ENCODE measurements around the gene HSPB1.
"Not testable (repeated sequence)": the region's sequence is repeated elsewhere in the genome, so short reads cannot be mapped to it uniquely, and the experiment has no call there.

Gene HSPB1

DNA sequence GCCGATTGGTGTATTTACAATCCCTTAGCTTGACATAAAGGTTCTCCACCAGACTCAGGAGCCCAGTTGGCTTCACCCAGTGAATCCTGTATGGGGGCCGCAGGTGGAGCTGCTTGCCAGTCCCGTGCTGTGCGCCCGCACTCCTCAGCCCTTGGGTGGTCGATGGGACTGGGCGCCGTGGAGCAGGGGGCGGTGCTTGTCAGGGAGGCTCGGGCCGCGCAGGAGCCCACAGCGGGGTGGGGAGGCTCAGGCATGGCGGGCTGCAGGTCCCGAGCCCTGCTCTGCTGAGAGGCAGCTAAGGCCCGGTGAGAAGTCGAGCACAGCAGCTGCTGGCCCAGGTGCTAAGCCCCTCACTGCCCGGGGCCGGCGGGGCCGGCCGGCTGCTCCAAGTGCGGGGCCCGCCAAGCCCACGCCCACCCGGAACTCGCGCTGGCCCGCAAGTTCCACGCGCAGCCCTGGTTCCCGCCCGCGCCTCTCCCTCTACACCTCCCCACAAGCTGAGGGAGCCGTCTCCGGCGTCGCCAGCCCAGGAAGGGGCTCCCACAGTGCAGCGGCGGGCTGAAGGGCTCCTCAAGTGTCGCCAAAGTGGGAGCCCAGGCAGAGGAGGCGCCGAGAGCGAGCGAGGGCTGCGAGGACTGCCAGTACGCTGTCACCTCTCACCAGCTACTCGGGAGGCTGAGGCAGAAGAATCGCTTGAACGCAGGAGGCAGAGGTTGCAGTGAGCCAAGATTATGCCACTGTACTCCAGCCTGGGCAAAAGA is 7.0 kb downstream of the HSPB1 start:
- not testable (repeated sequence) for DNase-seq (ENCODE audit: low read depth)

DNA sequence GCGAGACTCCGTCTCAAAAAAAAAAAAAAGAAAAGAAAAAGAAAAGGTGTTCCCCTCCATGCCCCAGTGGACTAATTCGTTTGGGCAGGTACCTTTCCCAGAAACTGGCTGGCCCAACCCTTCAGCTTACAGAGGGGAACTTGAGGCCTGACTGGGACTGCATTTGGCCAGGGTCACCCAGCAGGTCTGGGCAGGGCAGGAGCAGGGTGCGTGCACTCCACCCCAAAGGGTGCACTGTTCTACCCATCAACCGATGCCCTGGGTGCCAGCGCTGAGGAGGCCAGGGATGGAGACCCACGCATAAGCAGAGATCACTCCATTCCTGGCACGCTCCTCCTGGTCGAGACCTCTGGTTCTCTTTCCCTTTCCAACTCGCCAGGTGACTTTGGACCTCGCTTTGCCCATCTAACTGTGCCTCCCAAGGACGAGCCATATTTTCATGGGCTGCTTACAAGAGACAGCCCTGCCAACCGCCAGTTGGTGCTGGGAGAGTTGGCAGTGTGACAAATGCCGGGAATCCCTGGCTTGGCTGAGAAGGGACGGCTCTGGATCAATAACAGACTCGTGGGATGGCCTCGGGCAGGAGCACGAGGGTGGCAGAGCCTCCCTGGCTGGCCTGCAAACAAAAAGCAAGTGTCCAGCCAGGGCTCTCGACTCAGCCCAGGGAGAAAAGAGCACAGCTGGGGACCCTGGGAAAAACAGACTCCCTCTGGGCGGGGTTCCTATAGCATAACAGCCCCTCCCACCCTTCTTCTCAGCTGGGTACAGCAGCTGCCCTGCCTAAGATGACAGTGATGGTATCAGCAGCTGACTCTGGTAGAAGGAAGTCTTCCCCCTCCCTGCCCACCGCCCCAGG is 7.9 kb downstream of the HSPB1 start:
- no peak for DNase-seq (ENCODE audit: low read depth)

DNA sequence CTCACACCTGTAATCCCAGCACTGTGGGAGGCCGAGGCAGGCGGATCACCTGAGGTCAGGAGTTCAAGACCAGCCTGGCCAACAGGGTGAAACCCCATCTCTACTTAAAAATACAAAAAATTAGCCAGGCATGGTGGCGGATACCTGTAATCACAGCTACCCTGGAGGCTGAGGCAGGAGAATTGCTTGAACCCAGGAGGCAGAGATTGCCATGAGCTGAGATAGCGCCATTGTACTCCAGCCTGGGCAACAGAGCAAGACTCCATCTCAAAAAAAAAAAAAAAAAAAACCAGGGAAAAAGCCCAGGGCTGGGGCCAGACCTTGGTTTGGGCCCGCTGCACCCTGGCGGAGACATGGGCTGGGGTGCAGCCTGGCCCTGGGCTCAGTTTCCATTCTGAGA is 9.4 kb downstream of the HSPB1 start:
- DNase-seq (ENCODE audit: low read depth): not testable (repeated sequence)

DNA sequence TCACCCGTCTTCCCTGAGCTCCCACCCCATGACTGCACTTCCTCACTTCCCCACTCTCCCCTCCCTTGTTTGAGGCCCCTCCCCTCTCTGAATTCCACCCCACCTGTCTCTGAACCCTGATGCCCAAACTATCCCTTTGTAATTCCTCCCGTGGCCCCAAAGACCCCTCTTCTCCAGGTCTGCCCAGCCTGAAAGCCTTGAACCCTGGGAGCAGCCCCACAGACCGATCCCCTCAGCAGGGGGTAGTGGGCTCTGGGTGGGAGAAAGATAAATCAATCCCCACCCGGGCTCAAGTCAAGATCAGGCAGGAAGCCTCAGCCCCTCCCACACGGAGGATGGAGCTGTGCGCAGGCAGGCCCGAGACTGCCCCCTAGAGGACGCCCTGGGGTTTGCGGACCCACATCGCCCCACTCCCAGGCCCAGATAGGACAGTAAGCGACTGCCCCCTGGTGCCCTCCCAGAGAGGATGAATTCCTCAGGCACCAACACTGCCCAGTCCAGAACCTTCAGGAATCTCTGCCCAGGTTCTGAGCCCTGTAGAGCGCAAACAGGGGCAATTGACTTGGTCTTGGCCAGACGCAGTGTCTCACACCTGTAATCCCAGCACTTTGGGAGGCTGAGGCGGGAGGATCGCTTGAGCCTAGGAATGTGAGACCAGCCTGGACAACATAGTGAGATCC is 11.7 kb downstream of the HSPB1 start:
- DNase-seq (ENCODE audit: low read depth): peak; percentile 90

DNA sequence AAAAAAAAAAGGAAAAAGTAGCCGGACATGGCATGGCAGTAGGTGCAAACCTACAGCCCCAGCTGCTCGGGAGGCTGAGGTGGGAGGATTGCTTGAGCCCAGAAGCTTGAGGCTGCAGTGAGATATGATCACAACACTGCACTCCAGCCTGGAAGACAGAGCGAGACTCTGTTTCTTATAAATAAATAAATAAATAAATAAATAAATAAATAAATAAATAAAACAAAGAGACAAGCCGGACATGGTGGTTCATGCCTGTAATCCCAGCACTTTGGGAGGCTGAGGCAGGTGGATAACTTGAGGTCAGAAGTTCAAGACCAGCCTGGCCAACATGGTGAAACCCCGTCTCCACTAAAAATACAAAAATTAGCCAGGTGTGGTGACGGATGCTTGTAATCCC is 12.3 kb downstream of the HSPB1 start:
- not testable (repeated sequence) for DNase-seq (ENCODE audit: low read depth)

DNA sequence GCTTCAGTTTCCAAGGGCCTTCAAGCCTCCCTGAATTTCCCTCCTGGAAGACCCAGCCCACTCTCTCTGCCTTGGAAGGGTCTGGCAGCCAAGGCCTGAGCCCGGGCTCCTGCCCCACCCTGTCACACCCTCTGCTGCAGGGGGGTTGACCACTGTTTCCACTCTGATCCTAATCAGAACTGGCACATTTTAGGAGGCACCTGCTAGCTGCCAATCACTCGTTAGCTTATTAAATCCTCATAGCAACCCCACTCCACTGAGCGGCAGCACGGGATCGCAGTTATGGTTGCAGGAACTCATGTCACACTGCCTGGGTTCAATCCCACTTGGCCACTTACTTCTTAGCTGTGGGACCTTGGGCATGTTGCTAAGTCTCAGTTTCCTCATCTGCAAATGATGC is 12.9 kb downstream of the HSPB1 start:
- DNase-seq (ENCODE audit: low read depth): no peak

DNA sequence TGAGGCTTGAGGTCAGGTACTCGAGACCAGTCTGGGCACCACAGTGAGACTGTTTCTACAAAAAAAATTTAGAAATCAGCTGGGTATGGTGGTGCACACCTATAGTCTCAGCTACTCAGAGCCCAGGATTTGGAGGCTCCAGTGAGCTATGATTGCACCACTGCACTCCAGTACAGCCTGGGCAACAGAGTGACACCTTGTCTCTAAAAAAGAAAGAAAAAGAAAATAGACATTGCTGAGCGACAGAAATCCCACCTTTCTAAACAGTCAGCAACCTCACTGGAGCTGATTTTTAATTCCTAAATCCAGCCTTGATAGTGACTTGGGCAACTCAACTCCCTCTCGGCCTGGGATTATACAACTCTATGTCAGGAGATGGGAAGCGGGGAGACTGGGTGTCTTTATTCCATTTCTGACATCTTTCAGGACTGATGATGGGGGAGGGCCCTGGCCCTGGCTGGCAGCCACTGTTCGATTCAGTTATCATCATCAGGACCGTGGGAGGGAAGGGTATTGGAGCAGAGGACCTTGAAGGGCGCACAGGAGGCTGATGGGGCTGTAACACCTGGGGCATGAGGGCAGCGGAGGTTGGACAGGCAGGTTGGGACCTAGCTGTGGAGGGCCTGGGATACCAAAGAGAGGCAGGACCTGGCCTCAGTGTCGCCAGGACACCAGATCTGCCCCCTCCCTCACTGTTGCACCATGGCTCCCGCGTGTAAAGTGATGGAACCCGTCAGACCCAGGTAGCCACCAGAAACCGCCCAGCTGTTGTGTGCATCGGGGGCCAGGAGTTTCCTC is 14.7 kb downstream of the HSPB1 start:
- no peak for DNase-seq (ENCODE audit: low read depth)

DNA sequence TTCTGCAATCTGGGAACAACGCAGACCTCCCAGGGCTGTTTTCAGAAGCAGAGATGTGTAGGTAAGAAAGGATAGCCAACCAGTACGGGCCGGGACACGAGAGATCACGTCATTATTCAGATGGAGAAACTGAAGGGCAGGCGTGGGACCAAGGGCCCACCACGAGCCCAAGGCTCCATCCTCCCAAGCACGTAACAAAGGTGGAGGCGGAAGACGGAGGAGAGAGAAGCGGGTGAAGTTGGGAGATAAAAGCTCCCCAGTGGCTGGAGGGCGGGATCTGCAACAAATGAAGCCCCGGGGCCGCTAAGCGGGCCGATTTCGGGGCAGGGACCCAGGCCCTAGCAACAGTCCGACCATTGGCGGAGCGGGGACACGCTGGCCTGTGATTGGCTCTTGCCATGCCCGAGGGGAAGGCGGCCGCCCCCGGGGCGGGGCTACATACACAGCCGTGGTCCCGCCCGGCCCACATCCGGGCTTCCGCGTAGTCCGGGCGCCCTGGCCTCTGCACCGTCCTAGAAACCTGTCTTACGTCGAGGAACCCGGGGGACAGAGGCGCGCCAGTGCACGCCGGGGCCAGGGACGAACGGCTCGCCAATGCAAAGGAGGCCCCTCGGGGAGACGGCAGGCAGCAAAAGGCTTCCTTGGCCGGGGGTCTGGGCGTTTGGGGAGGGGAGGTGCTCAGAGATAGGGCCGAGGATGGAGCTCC is 15.5 kb downstream of the HSPB1 start:
- DNase-seq (ENCODE audit: low read depth): peak; percentile 96

DNA sequence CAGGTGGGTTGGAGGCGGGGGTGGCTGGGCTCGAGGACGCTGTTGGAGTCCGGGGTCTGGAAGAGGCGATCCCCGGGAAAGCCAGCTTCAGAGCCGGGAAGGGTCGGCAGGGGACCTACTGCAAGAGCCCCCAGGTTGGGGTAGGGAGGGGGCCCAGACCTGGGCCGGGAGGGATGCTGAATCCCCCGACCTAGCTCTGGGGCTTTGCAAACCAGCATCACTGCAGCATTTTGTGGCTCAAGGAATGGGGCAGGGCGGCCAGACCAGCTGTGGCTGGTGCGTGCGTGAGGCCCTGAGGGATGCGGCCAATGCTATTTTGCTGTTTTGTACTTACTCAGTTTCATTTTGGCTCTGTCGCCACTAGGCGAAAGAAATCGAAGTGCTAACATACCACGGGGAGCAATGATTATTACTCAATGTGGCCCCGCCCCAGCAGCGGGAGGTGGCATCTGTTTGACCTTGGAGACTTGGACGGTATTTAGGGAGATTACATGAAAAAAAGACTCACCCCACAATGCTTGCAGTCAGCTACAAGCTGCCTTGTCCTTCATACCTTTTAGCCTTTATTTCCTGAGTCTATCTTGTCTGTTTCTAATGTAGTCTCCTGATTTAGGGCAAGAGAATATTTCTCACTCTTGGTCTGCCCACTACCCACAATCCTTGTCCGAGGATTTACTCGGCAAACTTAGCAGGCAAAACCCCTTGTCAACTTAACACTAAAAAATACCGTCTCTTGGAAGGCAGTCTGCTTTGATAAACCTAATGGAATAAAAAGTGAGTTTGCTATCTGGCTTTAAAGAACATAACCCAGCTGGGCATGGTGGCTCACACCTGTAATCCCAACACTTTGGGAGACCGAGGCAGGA is 16.2 kb downstream of the HSPB1 start:
- peak; percentile 89 for DNase-seq (ENCODE audit: low read depth)

DNA sequence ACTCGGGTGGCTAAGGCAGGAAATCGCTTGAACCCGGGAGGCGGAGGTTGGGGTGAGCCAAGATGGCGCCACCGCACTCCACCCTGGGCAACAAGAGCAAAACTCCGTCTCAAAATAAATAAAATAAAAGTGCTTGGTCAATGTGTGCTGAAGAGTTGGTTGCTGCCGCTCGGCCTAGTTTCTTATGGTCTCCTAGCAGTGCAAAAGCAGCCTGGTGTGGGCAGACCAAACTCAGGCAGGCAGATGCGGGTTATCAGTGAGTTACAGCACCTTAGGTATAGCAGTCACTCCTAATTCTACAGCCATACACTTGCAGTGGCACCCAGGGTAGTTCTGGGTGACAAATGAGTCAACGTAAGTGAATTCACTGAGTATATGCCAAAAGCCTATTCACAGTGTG is 22.6 kb downstream of the HSPB1 start:
- DNase-seq (ENCODE audit: low read depth): no peak

DNA sequence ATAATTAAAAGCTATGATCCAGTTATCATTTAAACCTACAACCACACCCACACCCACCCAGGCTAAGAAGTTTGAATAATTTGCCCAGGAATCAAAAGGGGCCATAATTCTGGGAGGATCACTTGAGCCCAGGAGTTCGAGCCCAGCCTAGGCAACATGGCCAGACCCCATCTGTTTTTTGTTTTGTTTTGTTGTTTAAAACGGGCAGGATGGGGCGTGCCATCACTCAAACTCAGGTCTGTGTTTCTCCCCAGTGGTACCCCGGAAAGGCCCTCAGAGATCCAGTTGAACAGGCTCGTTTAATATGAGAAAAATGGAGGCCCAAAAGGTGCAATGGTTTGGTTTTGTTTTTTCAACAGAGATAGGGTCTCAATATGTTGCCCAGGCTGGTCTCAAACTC is 23.3 kb downstream of the HSPB1 start:
- DNase-seq (ENCODE audit: low read depth): no peak

DNA sequence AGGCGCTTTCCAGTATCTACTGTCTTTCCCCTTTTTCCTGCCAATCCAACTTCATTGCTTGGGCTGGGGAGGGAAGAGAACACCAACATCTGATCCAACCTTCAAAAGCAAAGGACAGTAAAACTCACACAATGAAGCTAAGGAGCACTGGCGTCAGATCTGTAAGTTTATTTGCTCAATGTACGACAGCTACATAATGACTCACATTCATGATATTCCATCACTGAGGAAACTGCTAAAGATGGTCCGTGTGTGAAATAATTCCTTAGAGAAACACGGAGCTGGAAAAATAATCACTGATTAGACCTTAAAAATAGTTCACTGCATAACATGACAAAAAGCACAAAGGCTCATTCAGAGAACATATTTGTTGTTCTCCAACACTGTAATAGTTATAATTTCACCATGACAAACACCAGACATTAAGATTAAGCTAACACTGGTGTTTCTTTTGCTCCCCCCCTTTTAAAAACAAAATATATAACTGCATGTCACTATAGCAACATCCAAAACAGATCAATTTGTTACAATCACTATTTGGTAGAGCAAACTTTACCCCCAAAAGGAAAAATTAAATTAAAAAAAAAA is 24.3 kb downstream of the HSPB1 start:
- DNase-seq (ENCODE audit: low read depth): peak; percentile 54

DNA sequence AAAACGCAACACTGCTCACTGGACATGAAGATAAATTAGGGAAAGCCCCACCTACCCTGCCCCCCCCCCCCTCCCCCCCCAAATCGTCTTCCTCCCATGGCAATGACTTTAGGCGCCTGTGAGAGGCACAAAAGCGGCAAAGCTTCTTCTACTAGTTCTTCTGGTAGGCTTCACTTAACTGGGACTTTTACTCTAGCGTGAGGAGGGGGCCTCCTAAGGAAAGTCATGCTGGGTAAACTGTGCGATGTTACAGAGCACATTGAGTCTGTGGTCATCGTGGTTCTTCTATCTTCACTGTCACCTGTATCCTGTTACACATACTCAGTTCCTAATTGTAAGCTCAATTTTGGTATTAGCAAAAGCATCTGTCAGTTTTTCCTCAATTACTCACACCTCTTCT is 25.1 kb downstream of the HSPB1 start:
- no peak for DNase-seq (ENCODE audit: low read depth)

DNA sequence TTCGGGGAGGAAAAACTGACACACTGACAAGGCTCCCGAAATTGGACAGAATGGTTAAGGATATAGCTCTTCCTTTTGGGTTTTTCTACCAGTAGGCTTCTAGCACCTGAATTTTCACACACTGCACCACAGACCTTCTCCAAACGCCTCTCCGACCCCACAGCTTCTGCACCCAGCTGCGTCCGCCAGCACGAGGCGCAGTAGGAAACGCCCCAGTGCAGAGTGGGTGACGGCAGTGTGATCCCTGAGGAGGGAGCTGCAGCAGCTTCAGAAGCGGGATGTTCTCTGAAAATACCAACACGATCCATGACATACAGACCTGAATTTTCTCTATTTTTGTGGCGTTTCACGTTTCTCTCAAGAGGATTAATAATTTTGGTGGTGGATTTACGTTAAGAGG is 25.9 kb downstream of the HSPB1 start:
- DNase-seq (ENCODE audit: low read depth): no peak

DNA sequence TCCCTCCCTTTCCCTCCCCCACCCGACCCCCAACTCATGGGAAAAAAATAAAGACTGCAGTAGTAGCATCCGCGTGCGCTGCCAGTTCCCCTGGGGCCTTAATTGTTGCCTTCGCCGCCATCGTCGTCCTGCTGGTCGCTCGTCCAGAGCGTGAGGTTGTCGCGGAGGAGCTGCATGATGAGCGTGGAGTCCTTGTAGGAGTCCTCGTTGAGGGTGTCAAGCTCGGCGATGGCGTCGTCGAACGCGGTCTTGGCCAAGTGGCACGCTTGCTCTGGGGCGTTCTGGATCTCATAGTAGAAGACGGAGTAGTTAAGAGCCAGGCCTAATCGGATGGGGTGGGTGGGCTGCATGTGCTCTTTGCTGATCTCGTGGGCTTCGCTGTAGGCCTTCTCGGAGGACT is 27.0 kb downstream of the HSPB1 start:
- DNase-seq (ENCODE audit: low read depth): no peak

DNA sequence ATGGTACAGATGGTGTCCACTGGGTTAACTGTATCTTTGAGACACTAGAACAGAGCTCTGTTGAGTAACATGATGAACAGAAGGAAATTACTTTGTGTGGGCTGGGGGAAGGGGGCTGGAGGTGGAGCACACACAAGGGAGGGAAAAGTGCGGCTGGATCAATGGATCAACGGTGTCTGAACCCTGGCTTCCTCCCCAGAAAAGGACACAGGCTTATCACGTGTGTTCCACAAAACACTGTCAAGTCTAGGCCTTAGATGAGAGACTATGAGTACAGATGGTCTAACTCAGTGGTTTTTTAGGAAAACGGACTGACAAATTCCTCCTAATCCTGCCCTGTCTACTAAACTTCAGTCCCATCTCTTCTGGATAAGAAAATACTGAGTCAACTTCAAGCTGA is 27.8 kb downstream of the HSPB1 start:
- DNase-seq (ENCODE audit: low read depth): no peak

DNA sequence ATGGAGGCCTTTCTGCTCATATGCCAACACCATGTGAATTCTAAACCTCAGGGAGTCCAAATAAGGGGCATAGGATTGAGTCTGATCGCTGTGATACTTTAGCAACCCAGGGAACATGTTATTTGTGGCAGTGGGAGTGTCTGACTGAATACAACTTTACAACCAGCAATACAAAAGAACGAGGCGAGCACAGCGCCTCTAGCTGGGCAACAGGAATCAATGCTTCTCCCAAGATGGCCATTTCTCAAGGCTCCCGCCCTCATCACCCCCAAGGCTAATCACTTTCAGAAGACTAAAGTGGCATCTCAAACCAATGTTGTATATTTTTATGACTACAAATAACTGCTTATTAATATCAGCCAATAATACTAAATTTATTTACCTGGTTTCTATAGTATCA is 28.2 kb downstream of the HSPB1 start:
- no peak for DNase-seq (ENCODE audit: low read depth)

DNA sequence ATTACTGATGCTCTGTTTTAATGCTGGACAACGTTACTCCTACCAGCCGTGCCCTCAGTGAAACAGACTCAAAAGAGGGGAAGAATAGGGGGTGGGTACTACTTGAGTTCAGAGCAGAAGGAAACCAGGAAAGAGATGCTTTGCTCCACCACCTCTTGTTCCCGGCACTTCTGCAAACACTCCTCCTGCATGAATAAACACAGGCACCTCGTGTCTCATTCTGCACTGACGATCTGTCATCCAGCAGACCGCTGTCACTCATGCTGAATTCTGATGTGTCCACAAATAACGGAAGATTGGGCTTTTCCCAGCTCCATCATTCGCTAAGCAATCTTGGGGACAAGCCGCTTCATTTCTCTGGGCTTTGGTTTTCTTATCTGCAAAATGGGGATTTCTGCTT is 29.6 kb downstream of the HSPB1 start:
- DNase-seq (ENCODE audit: low read depth): no peak

DNA sequence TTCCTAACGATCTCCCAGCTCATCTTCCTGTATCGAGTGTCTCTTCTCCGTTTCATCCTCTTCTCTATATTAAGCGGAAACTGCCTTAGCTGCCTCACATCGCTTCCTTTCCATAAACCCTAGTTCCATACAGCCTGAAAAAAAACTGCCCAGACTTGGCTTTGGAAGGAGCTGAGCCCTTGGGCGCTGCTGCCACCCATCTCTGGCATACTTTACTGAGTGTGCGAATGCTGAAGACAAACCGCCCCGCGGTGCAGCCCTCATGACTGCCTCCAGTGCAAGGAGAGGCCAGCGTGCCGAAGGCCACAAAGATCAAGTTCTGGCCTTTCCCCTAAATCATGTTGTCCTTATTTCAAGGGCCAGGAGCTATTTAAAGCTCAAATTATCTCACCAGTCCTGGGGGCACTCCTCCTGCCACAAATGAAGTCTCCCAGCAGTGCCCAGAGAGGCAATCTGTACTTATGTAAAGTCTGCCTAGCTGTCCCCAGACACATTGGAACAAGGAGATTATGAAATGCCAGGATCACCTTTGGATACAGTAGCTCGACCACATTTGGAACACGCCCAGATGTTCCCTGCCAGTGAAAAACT is 31.1 kb downstream of the HSPB1 start:
- no peak for DNase-seq (ENCODE audit: low read depth)

Measured in ELR (cell line).